HG03354 (cell line): Measurements from ENCODE around the gene SNRNP25.

ENCODE experiments used
- ATAC-seq: cut with Tn5 transposase; IDR thresholded peaks from one replicate; pipeline ENCODE4 v1.9.1; 2021; ENCODE audit warnings: mild to moderate bottlenecking; ENCODE audit not compliant: unreplicated experiment, poor library complexity, severe bottlenecking

Gene SNRNP25

GRCh38 chr16:74051-74746 is 20.6 kb downstream of the SNRNP25 start:
- no peak for ATAC-seq

- no peak for ATAC-seq
Observed at GRCh38 chr16:74747-75334, 21.2 kb downstream of the SNRNP25 start.

GRCh38 chr16:75580-76501 is 22.2 kb downstream of the SNRNP25 start:
- no peak for ATAC-seq

- ATAC-seq: no peak
Observed at GRCh38 chr16:76535-77272, 23.1 kb downstream of the SNRNP25 start.

- ATAC-seq: peak; percentile 19
Observed at GRCh38 chr16:77273-77806, 23.7 kb downstream of the SNRNP25 start.

- peak; percentile 77 for ATAC-seq
Observed at GRCh38 chr16:77807-78443, 24.3 kb downstream of the SNRNP25 start, which contains the start of gene MPG. TSS of gene MPG (plus strand) at chr16:78225. CDS start at chr16:78310, 85 bp downstream.

GRCh38 chr16:78444-79150 is 25.0 kb downstream of the SNRNP25 start:
- ATAC-seq: peak; percentile 22

- ATAC-seq: no peak
Observed at GRCh38 chr16:79151-80054, 25.8 kb downstream of the SNRNP25 start.

GRCh38 chr16:83060-83603 is 29.5 kb downstream of the SNRNP25 start:
- no peak for ATAC-seq

- ATAC-seq: no peak
Observed at GRCh38 chr16:83781-84615, 30.4 kb downstream of the SNRNP25 start.

- peak; percentile 74 for ATAC-seq
Observed at GRCh38 chr16:84718-85406, 31.2 kb downstream of the SNRNP25 start.

- no peak for ATAC-seq
Observed at GRCh38 chr16:85407-85782, 31.8 kb downstream of the SNRNP25 start.

GRCh38 chr16:85865-86264 is 32.2 kb downstream of the SNRNP25 start:
- no peak for ATAC-seq

GRCh38 chr16:86483-86952 is 32.9 kb downstream of the SNRNP25 start:
- ATAC-seq: no peak

GRCh38 chr16:88613-89012 is 35.0 kb downstream of the SNRNP25 start:
- ATAC-seq: no peak
